Cardiac fibroblast (primary cell): ENCODE results near the gene ENG.

Experiments
- DNase-seq, 2 donors: peaks; one replicate each; pipeline versions ENCODE4 v3.0.0 to v3.0.0-alpha.2; 2010; ENCODE audit warnings: low read depth in 2 of 2
- H3K4me3 ChIP-seq, 2 donors: replicated peaks in 1 of 2; 1 replicate in 1 of 2; 2 replicates in 1 of 2; pipeline ENCODE4 v1.5.1; 2011; ENCODE audit warnings: low read depth in 2 of 2, low read length in 2 of 2, mild to moderate bottlenecking in 2 of 2, moderate library complexity in 1 of 2
- TF ChIP-seq, protein P1 (sequence below): IDR thresholded peaks from one replicate; pipeline ENCODE4 v1.5.1; 2011; ENCODE audit warnings: low read depth, mild to moderate bottlenecking, low read length, inconsistent platforms

Gene ENG

DNA sequence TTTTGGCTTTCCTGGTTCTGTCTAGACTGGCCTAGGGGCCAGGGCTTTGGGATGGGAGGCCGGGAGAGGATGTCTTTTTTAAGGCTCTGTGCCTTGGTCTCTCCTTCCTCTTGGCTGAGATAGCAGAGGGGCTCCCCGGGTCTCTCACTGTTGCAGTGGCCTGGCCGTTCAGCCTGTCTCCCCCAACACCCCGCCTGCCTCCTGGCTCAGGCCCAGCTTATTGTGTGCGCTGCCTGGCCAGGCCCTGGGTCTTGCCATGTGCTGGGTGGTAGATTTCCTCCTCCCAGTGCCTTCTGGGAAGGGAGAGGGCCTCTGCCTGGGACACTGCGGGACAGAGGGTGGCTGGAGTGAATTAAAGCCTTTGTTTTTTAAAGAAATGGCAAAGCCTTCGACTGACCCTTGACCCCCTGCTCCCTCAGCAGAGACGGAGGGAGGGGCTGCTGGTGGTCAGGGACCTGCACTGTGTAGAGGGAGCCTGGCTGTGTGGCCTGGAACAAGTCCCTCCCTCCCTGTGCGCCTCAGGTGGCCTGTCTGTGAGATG is 40.7 kb downstream of the ENG start:
- TF ChIP-seq, protein P1, sequence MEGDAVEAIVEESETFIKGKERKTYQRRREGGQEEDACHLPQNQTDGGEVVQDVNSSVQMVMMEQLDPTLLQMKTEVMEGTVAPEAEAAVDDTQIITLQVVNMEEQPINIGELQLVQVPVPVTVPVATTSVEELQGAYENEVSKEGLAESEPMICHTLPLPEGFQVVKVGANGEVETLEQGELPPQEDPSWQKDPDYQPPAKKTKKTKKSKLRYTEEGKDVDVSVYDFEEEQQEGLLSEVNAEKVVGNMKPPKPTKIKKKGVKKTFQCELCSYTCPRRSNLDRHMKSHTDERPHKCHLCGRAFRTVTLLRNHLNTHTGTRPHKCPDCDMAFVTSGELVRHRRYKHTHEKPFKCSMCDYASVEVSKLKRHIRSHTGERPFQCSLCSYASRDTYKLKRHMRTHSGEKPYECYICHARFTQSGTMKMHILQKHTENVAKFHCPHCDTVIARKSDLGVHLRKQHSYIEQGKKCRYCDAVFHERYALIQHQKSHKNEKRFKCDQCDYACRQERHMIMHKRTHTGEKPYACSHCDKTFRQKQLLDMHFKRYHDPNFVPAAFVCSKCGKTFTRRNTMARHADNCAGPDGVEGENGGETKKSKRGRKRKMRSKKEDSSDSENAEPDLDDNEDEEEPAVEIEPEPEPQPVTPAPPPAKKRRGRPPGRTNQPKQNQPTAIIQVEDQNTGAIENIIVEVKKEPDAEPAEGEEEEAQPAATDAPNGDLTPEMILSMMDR, result no peak
- no peak overlapping the region for H3K4me3 ChIP-seq
- peak in 1 of 2 donors; percentile 39 for DNase-seq

DNA sequence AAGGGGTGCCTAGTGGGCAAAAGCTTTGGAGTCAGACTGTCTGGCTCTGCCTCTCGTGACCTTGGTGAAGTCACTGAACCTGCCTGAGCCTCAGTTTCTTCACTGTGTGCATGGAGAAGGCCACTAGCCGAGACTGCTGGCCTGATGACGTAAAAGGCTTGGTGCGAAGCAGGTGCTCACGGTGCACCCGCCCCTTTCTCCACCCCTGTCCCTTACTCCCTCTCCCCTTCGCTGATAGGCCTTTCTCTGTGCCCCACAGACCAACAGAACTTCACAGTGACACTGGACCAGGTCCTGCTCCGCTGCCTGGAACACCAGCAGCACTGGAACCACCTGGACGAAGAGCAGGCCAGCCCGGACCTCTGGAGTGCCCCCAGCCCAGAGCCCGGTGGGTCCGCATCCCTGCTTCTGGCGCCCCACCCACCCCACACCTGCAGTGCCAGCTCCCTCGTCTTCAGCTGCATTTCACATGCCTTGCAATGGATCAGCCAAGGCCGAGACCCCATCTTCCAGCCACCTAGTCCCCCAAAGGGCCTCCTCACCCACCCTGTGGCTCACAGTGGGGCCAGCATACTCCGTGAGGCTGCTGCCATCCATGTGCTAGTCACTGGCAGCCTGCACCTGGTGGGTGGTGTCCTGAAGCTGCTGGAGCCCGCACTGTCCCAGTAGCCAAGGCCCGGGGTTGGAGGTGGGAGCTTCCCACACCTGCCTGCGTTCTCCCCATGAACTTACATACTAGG is 41.4 kb downstream of the ENG start:
- TF ChIP-seq, protein P1, result no peak
- H3K4me3 ChIP-seq, result no peak overlapping the region
- DNase-seq, result no peak

DNA sequence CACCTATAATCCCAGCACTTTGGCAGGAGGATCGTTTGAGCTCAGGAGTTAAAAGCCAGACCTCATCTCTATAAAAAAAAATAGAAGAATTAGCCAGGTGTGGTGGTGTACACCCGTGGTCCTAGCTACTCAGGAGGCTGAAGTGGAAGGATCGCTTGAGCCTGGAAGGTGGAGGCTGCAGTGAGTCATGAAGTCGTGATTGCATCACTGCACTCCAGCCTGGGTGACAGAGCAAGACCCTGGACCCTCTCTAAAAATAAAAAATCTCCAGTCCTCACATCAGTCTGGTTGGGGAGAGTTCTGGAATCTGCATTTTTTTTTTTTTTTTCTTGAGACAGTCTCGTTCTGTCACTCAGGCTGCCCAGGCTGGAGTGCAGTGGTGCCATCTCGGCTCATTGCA is 42.4 kb downstream of the ENG start:
- peak in 1 of 2 donors; percentile 36 for DNase-seq
- no peak overlapping the region for H3K4me3 ChIP-seq
- TF ChIP-seq, protein P1, result no peak

DNA sequence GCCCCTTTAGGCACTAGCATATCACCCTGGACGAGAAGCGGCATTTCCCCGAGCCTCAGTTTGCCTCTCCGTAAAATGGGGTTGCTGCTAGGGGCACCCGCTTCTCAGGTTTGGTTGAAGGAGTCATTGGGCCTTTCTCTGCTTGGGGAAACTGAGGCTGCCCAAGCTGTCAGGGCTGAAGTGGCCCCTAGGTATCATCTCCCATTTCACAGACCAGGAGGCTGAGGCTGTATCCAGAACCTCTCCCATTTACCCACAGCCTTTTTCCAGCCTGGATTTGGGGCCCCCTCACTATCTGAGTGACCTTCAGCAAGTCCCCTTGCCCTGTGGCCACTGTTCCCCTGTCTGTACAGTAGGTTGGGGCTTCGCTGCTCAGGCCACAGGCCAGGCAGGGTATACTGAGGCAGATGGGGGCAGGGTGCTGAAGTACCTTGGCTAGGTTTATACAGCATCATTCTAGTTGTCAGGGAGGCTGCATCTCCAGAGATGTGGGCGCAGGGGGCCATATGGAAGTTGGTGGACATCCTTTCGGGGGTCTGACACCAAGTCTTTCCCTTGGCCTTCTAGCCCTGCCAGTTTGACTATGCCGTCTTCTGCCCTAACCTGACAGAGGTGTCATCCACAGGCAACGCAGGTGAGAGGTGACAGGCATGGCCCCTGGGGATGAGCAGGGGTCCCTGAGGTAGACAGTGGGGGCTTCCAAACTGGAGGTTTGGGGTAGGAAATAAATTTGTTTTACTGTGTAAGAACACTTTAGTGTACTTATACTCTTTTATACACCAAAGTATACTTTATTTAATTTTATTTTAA is 43.9 kb downstream of the ENG start:
- TF ChIP-seq, protein P1, result no peak
- no peak for DNase-seq
- no peak overlapping the region for H3K4me3 ChIP-seq

DNA sequence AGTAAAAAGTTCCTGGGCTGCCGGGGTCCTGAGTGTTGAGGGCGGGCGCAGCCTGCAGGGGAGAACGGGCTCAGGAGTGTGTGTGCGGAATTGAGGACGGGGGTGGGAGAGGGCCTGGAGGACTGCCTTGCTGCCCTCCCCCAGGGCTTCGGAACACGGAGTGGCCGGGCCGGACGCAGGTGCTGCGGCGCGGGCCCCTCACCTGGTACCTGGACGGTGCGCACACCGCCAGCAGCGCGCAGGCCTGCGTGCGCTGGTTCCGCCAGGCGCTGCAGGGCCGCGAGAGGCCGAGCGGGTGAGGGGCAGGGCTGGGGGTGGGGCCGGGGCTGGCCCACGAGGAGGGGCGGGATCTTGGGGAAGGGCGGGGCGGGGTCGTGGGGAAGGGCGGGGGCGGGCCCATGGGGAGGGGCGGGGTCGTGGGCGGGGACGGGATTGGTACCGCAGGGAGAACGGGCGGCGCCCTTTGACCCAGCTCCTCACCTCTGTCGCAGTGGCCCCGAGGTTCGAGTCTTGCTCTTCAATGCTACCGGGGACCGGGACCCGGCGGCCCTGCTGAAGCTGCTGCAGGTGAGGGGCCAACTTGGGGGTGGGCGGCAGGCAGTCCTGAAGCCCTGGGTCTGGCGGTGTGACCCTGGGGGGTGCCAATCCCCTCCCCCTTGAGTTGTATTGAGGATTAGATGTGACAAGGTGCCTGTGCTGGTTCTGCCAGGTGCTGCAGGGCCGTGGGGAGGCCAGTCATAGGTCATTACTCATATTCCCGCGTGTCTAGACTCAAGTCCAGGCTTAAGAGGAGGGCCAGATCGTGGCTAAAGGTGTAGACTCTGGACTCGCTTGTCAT is 44.7 kb downstream of the ENG start:
- TF ChIP-seq, protein P1, result no peak
- peak; percentile 31 to 68 for DNase-seq
- no peak overlapping the region for H3K4me3 ChIP-seq

DNA sequence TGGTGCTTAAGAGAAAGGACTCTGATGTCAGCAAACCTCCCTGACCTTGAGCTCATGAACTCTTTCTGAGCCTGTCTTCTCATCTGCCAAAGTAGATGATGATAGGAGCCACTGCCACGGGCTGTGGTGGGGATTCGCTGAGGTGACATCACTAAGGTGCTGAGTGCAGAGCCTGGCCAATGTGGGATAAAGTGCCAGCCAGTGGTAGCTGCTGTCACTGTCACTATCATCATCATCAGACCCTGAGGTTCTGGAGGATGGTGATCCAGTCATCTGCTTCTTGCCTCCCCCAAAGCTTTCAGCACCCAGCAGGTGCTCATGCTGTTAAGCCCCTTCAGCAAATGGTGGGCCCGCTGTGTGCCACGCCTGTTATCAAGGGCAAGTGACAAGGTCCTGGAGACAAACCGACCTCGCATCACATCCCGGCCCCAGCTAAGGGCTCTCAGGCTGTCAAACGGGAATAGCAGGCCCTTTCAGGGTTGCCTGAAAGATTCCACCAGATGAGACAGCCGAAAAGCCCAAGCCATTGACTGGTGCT is 45.4 kb downstream of the ENG start:
- no peak for DNase-seq
- H3K4me3 ChIP-seq, result no peak overlapping the region
- TF ChIP-seq, protein P1, result no peak
